ENCODE measurements around the gene OLFML1. TPM values are rescaled to one million over a fixed set of nuclear protein-coding genes. Genes with fewer than 3 reads are reported as not detected.
"Not testable (repeated sequence)": the region's sequence is repeated elsewhere in the genome, so short reads cannot be mapped to it uniquely, and the experiment has no call there.

Gene OLFML1
- polyA plus RNA-seq, 1 donor: 40.9 TPM

- peak; percentile 80 for DNase-seq
Observed at GRCh38 chr11:7513234-7514098, 28.2 kb downstream of the OLFML1 start, which contains the start of gene PPFIBP2. Gene PPFIBP2 (plus strand): TSS chr11:7513999. CDS start chr11:7549476, 35,477 bp downstream.

GRCh38 chr11:7514099-7514591, 28.8 kb downstream of the OLFML1 start:
- no peak for DNase-seq

- DNase-seq: no peak
Observed at GRCh38 chr11:7515447-7515886, 30.2 kb downstream of the OLFML1 start.

- DNase-seq: no peak
Observed at GRCh38 chr11:7516475-7516874, 31.2 kb downstream of the OLFML1 start.

GRCh38 chr11:7517743-7518142, 32.4 kb downstream of the OLFML1 start:
- not testable (repeated sequence) for DNase-seq

- DNase-seq: no peak
Observed at GRCh38 chr11:7518811-7519562, 33.7 kb downstream of the OLFML1 start.

GRCh38 chr11:7520011-7520942, 35.0 kb downstream of the OLFML1 start:
- no peak for DNase-seq

- DNase-seq: no peak
Observed at GRCh38 chr11:7520981-7521487, 35.7 kb downstream of the OLFML1 start.

- DNase-seq: no peak
Observed at GRCh38 chr11:7522121-7522520, 36.8 kb downstream of the OLFML1 start.

GRCh38 chr11:7522546-7522945, 37.2 kb downstream of the OLFML1 start:
- DNase-seq: no peak

GRCh38 chr11:7523416-7524210, 38.3 kb downstream of the OLFML1 start:
- no peak for DNase-seq

- DNase-seq: no peak
Observed at GRCh38 chr11:7524462-7525235, 39.3 kb downstream of the OLFML1 start.

GRCh38 chr11:7525424-7525823, 40.1 kb downstream of the OLFML1 start:
- DNase-seq: no peak

- no peak for DNase-seq
Observed at GRCh38 chr11:7527029-7527428, 41.7 kb downstream of the OLFML1 start.

GRCh38 chr11:7528514-7529049, 43.3 kb downstream of the OLFML1 start:
- DNase-seq: no peak

- no peak for DNase-seq
Observed at GRCh38 chr11:7530013-7530640, 44.8 kb downstream of the OLFML1 start.

- DNase-seq: no peak
Observed at GRCh38 chr11:7531011-7531410, 45.7 kb downstream of the OLFML1 start.

- peak; percentile 22 for DNase-seq
Observed at GRCh38 chr11:7532405-7533145, 47.3 kb downstream of the OLFML1 start.

All from hindlimb muscle (tissue), 1 donor.